ENCODE results near the gene OR2A14. TPM values are rescaled to one million over a fixed set of nuclear protein-coding genes. Genes with fewer than 3 reads are reported as not detected.

Gene OR2A14
- total RNA-seq, 1 donor, result not detected

DNA sequence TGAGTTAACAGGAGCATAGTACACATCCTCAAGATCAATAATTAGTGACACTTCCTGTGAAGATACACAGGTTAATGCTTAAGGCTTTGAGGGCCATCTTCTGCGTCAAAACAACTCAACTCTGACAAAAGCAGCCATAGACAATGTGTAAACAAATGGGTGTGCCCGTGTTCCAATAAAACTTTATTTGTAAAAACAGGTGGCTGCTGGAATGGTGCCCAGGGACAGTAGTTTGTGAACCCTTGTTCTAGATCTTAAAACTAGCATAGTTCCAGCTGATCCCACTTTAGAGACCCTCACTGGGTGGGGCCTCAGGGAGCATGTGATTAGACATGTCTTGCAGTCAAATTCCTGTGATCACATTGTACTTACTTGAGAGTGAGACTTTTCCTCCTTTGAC, 7.8 kb downstream of the OR2A14 start:
- TF ChIP-seq, protein P1, sequence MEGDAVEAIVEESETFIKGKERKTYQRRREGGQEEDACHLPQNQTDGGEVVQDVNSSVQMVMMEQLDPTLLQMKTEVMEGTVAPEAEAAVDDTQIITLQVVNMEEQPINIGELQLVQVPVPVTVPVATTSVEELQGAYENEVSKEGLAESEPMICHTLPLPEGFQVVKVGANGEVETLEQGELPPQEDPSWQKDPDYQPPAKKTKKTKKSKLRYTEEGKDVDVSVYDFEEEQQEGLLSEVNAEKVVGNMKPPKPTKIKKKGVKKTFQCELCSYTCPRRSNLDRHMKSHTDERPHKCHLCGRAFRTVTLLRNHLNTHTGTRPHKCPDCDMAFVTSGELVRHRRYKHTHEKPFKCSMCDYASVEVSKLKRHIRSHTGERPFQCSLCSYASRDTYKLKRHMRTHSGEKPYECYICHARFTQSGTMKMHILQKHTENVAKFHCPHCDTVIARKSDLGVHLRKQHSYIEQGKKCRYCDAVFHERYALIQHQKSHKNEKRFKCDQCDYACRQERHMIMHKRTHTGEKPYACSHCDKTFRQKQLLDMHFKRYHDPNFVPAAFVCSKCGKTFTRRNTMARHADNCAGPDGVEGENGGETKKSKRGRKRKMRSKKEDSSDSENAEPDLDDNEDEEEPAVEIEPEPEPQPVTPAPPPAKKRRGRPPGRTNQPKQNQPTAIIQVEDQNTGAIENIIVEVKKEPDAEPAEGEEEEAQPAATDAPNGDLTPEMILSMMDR (IDR thresholded peaks at IDR 0.05; ENCODE audit: extremely low read depth, low read depth, low read length), result no peak
- H2AFZ ChIP-seq (ENCODE audit: low read length), result no peak overlapping the region
- no peaks in the 10 kb centered on the region for H3K36me3 ChIP-seq (ENCODE audit: insufficient read depth, low read length)
- H3K4me3 ChIP-seq (ENCODE audit: insufficient read depth, low read length), result no peak overlapping the region
- no peaks in the 10 kb centered on the region for H3K79me2 ChIP-seq (ENCODE audit: insufficient read depth, low read length)
- H3K9me3 ChIP-seq (ENCODE audit: low read depth, low read length), result no peaks in the 10 kb centered on the region
- no peak for DNase-seq (ENCODE audit: insufficient read length, low spot score, missing footprints)
- H3K27ac ChIP-seq (ENCODE audit: low read depth, low read length), result no peak overlapping the region
- H4K20me1 ChIP-seq (ENCODE audit: insufficient read depth, low read length), result no peaks in the 10 kb centered on the region
- no peak overlapping the region for H3K4me2 ChIP-seq (ENCODE audit: insufficient read depth, low read length)
- no peaks in the 10 kb centered on the region for H3K27me3 ChIP-seq (ENCODE audit: insufficient read depth, low read length)
- H3K4me1 ChIP-seq (ENCODE audit: insufficient read depth, low read length), result no peaks in the 10 kb centered on the region

GRCh38 chr7:144132262-144132661, 9.3 kb downstream of the OR2A14 start:
- H3K4me2 ChIP-seq (ENCODE audit: insufficient read depth, low read length), result no peak overlapping the region
- H4K20me1 ChIP-seq (ENCODE audit: insufficient read depth, low read length), result no peaks in the 10 kb centered on the region
- no peaks in the 10 kb centered on the region for H3K36me3 ChIP-seq (ENCODE audit: insufficient read depth, low read length)
- TF ChIP-seq, protein P1 (IDR thresholded peaks at IDR 0.05; ENCODE audit: extremely low read depth, low read depth, low read length), result no peak
- no peaks in the 10 kb centered on the region for H3K9me3 ChIP-seq (ENCODE audit: low read depth, low read length)
- H3K4me3 ChIP-seq (ENCODE audit: insufficient read depth, low read length), result no peak overlapping the region
- H3K79me2 ChIP-seq (ENCODE audit: insufficient read depth, low read length), result no peaks in the 10 kb centered on the region
- H3K27ac ChIP-seq (ENCODE audit: low read depth, low read length), result no peak overlapping the region
- H3K27me3 ChIP-seq (ENCODE audit: insufficient read depth, low read length), result no peaks in the 10 kb centered on the region
- DNase-seq (ENCODE audit: insufficient read length, low spot score, missing footprints), result no peak
- no peak overlapping the region for H2AFZ ChIP-seq (ENCODE audit: low read length)
- H3K4me1 ChIP-seq (ENCODE audit: insufficient read depth, low read length), result no peaks in the 10 kb centered on the region

- no peaks in the 10 kb centered on the region for H4K20me1 ChIP-seq (ENCODE audit: insufficient read depth, low read length)
- no peaks in the 10 kb centered on the region for H3K79me2 ChIP-seq (ENCODE audit: insufficient read depth, low read length)
- no peak overlapping the region for H3K4me3 ChIP-seq (ENCODE audit: insufficient read depth, low read length)
- no peaks in the 10 kb centered on the region for H3K9me3 ChIP-seq (ENCODE audit: low read depth, low read length)
- H3K4me1 ChIP-seq (ENCODE audit: insufficient read depth, low read length), result no peaks in the 10 kb centered on the region
- no peaks in the 10 kb centered on the region for H3K27me3 ChIP-seq (ENCODE audit: insufficient read depth, low read length)
- H3K27ac ChIP-seq (ENCODE audit: low read depth, low read length), result no peak overlapping the region
- TF ChIP-seq, protein P1 (IDR thresholded peaks at IDR 0.05; ENCODE audit: extremely low read depth, low read depth, low read length), result no peak
- DNase-seq (ENCODE audit: insufficient read length, low spot score, missing footprints), result no peak
- no peak overlapping the region for H3K4me2 ChIP-seq (ENCODE audit: insufficient read depth, low read length)
- H3K36me3 ChIP-seq (ENCODE audit: insufficient read depth, low read length), result no peaks in the 10 kb centered on the region
- H2AFZ ChIP-seq (ENCODE audit: low read length), result no peak overlapping the region
Observed at GRCh38 chr7:144133307-144133706, 10.3 kb downstream of the OR2A14 start.

DNA sequence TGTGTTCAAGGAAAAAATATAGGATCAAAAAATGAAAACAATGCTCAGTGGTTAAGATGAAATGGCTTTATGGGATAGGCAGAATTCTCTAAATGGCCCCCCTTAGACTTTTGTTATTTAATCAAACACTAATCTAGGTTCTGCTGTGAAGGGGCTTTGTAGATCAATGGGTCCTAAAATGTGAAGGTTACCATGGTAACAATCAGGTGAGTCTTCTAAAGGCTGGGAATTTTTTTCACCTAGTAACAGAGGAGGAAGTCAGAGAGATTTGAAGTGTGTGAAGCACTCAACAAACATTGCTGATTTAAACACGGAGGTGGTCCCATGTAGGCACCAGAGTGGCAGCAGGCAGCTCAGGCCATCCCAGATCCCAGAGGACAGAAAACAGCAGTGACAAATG, 11.1 kb downstream of the OR2A14 start:
- Histone ChIP-seq H3K79me2 (ENCODE audit: insufficient read depth, low read length) (no peaks in the 10 kb centered on the region), H3K27ac (ENCODE audit: low read depth, low read length) (no peak overlapping the region), H3K27me3 (ENCODE audit: insufficient read depth, low read length) (no peaks in the 10 kb centered on the region), H3K4me3 (ENCODE audit: insufficient read depth, low read length) (no peak overlapping the region), H3K4me2 (ENCODE audit: insufficient read depth, low read length) (no peak overlapping the region), H4K20me1 (ENCODE audit: insufficient read depth, low read length) (no peaks in the 10 kb centered on the region), H3K4me1 (ENCODE audit: insufficient read depth, low read length) (no peaks in the 10 kb centered on the region), H3K9me3 (ENCODE audit: low read depth, low read length) (no peaks in the 10 kb centered on the region), H2AFZ (ENCODE audit: low read length) (no peak overlapping the region), H3K36me3 (ENCODE audit: insufficient read depth, low read length) (no peaks in the 10 kb centered on the region)
- DNase-seq (ENCODE audit: insufficient read length, low spot score, missing footprints), result no peak
- TF ChIP-seq, protein P1 (IDR thresholded peaks at IDR 0.05; ENCODE audit: extremely low read depth, low read depth, low read length), result no peak

Measured in osteoblast (primary cell).